ENCODE measurements around the gene CELSR3. TPM values are rescaled to one million over a fixed set of nuclear protein-coding genes. Genes with fewer than 3 reads are reported as not detected.
A peak's percentile ranks its signal among the peaks of the same experiment; 100 is the strongest.

Gene CELSR3
- total RNA-seq, 1 donor from 2014 or later, result 9.8 TPM

DNA sequence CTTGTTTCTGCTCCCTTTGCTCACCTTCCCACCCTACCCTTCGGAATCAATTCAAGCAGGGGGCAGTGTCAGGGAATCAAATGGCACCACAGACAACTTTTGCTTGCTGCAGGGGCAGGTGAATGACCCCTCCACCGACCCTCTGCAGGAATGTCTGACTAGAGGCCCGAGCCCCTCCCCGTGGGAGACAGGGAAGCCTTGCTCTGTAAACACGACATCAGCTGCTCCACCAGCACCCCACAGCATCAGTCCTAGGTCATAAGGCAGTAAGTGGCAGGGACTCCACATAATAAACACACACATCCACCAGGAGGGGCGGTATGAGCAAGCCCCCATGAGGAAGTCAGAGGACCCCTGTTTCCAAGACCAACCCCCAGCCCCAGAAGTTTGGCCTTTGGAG, 25.4 kb downstream of the CELSR3 start:
- peak overlapping the region; percentile 39 for H3K27ac Mint-ChIP-seq

DNA sequence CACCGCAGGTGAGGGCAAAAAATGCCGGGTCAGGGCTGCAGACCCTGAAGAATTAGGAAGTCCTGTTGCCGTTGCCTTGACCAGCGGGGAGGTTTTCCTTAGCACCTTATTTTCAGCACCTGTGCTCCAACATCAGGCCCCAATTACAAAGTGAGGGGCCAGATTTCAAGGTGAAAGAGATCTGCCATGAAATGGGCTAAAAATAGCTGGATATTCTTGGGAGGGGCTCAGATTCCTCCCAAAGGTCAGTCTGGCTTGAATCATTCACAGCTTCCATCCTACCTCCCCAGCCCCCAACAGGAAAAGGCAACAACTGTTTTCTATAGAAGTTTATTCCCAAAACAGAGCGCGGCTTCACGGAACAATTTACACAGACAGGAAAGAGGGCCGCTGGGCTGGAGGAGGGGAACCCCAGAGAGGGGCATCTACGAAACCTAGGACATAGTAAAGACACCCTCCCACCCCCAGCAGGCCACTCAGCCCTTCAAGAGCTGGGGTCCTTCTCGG, 26.5 kb downstream of the CELSR3 start:
- no peak for DNase-seq (ENCODE audit: extremely low spot score, unreplicated experiment)
- H3K4me3 Mint-ChIP-seq, result peak overlapping the region; percentile 88

More for the DNA sequence above, 25.4 kb downstream of the CELSR3 start:
- TF ChIP-seq, protein P1, sequence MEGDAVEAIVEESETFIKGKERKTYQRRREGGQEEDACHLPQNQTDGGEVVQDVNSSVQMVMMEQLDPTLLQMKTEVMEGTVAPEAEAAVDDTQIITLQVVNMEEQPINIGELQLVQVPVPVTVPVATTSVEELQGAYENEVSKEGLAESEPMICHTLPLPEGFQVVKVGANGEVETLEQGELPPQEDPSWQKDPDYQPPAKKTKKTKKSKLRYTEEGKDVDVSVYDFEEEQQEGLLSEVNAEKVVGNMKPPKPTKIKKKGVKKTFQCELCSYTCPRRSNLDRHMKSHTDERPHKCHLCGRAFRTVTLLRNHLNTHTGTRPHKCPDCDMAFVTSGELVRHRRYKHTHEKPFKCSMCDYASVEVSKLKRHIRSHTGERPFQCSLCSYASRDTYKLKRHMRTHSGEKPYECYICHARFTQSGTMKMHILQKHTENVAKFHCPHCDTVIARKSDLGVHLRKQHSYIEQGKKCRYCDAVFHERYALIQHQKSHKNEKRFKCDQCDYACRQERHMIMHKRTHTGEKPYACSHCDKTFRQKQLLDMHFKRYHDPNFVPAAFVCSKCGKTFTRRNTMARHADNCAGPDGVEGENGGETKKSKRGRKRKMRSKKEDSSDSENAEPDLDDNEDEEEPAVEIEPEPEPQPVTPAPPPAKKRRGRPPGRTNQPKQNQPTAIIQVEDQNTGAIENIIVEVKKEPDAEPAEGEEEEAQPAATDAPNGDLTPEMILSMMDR (conservative IDR thresholded peaks at IDR 0.05), result no peak
- DNase-seq (ENCODE audit: extremely low spot score, unreplicated experiment), result no peak
- H3K4me1 Mint-ChIP-seq (ENCODE audit: unreplicated experiment), result peaks cover 15% of the 10 kb centered on the region
- peak overlapping the region; percentile 59 for H3K4me3 Mint-ChIP-seq
- H3K9me3 Mint-ChIP-seq, result no peaks in the 10 kb centered on the region
- H3K36me3 Mint-ChIP-seq, result no peaks in the 10 kb centered on the region
- H3K27me3 Mint-ChIP-seq, result no peaks in the 10 kb centered on the region

DNA sequence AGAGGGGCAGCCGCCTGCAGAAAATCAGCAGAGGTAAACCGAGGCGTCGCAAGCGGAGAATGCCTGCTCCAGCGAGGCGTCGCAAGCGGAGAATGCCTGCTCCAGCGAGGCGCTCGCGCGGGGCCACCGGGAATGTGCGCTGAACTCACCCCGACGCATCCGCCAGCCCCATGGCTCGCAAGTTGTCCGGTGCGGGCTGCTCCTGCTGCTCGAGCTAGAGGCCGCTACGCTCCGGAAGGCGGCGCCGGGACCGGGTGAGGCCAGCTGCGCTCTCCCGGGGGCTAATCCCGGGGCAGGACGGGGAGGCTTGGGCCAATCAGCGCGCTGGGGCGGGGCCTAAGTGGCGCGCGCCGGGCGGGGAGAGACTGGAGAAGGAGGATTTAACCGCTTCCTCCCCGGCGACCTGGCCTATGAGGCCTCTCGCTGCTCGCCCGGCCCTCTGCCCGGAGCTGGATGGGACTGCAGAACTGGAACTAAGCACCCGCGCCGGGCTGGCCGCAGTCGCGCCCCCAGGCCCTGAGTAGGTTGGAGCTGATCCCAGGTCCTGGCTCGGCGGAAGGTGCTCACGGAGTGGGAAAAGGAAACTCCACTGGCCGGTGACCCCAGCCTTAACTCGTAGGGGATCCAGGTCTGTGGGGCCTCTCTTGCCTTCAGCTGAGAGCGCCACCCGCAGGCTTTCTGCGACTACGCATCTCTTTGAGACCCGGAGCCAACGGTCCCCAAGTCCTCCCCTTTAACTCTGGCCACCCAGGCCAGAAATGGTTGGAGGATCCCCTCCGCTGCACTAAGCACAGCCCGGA, 27.3 kb downstream of the CELSR3 start, which contains the start of gene SLC26A6:
Gene SLC26A6, minus strand, starts transcription at position 240 of the 800 bp plus-strand sequence. Its CDS starts 68 bp downstream, at position 172.
- TF ChIP-seq, protein P1 (conservative IDR thresholded peaks at IDR 0.05), result peak; percentile 75
- H3K4me1 Mint-ChIP-seq (ENCODE audit: unreplicated experiment), result peaks cover 15% of the 10 kb centered on the region
- H3K9me3 Mint-ChIP-seq, result no peaks in the 10 kb centered on the region
- H3K36me3 Mint-ChIP-seq, result no peaks in the 10 kb centered on the region
- DNase-seq (ENCODE audit: extremely low spot score, unreplicated experiment), result peak; percentile 98
- H3K27me3 Mint-ChIP-seq, result no peaks in the 10 kb centered on the region
- peak within 1 kb of the TSS; percentile 59 for H3K27ac Mint-ChIP-seq
- H3K4me3 Mint-ChIP-seq, result peak within 1 kb of the TSS; percentile 88

More for the DNA sequence above, 26.5 kb downstream of the CELSR3 start:
- H3K27ac Mint-ChIP-seq, result no peak overlapping the region
- peaks cover 15% of the 10 kb centered on the region for H3K4me1 Mint-ChIP-seq (ENCODE audit: unreplicated experiment)
- H3K9me3 Mint-ChIP-seq, result no peaks in the 10 kb centered on the region
- H3K27me3 Mint-ChIP-seq, result no peaks in the 10 kb centered on the region
- no peaks in the 10 kb centered on the region for H3K36me3 Mint-ChIP-seq
- TF ChIP-seq, protein P1 (conservative IDR thresholded peaks at IDR 0.05), result no peak

GRCh38 chr3:48634661-48635221, 27.9 kb downstream of the CELSR3 start:
- no peak for DNase-seq (ENCODE audit: extremely low spot score, unreplicated experiment)
- Mint-ChIP-seq H3K27me3 (no peaks in the 10 kb centered on the region), H3K36me3 (no peaks in the 10 kb centered on the region), H3K9me3 (no peaks in the 10 kb centered on the region), H3K27ac (peak overlapping the region; percentile 59), H3K4me3 (peak overlapping the region; percentile 88), H3K4me1 (ENCODE audit: unreplicated experiment) (peaks cover 15% of the 10 kb centered on the region)
- TF ChIP-seq, protein P1 (conservative IDR thresholded peaks at IDR 0.05), result no peak

DNA sequence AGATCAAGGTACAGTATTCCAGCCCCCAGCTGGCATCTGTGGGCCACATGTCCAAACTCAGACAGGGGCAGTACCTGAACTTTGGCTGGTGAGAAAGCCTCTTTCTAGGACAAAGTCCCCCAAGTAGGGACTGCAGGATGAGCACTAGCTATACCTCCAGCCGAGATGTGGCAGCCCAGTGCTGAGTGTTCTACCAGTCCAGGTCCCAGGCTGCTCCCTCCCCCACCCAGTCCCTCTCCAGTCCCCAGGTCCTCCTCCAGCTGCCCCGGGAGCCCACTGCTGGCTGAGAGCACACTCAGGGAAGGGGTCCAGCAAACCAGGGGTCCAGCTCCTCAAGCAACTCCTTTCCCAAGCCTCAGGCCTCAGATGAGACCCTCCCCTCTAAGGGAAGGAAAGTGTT, 28.9 kb downstream of the CELSR3 start:
- TF ChIP-seq, protein P1 (conservative IDR thresholded peaks at IDR 0.05), result no peak
- peak overlapping the region; percentile 88 for H3K4me3 Mint-ChIP-seq
- no peaks in the 10 kb centered on the region for H3K27me3 Mint-ChIP-seq
- no peak for DNase-seq (ENCODE audit: extremely low spot score, unreplicated experiment)
- H3K27ac Mint-ChIP-seq, result no peak overlapping the region
- H3K36me3 Mint-ChIP-seq, result peaks cover 7% of the 10 kb centered on the region
- peaks cover 15% of the 10 kb centered on the region for H3K4me1 Mint-ChIP-seq (ENCODE audit: unreplicated experiment)
- H3K9me3 Mint-ChIP-seq, result no peaks in the 10 kb centered on the region

Measured in type B pancreatic cell (in vitro differentiated cells).